ENCODE results near the gene CDV3. TPM values are rescaled to one million over a fixed set of nuclear protein-coding genes. Genes with fewer than 3 reads are reported as not detected.

Gene CDV3
- total RNA-seq, 1 experiment from 2014 or later = 173 TPM

GRCh38 chr3:133608388-133608787 lies 34.9 kb downstream of the CDV3 start:
- H2BK120ac ChIP-seq (ENCODE audit: low read depth, low read length, poor library complexity, severe bottlenecking) = no peak overlapping the region
- H2AFZ ChIP-seq (ENCODE audit: low read length) = no peak overlapping the region
- no peaks in the 10 kb centered on the region for H3K27me3 Mint-ChIP-seq (ENCODE audit: low read depth)
- no peaks in the 10 kb centered on the region for H3K4me1 ChIP-seq (ENCODE audit: insufficient read depth, low read length)
- H3K4me1 Mint-ChIP-seq = no peaks in the 10 kb centered on the region
- DNase-seq = no peak
- no peak overlapping the region for H3K4me2 ChIP-seq (ENCODE audit: insufficient read depth, insufficient read length, low read length)
- H4K8ac ChIP-seq (replicated peaks; ENCODE audit: insufficient read length, low read depth, low read length) = no peak overlapping the region
- H2BK15ac ChIP-seq (ENCODE audit: low read depth, low read length) = no peak overlapping the region
- no peaks in the 10 kb centered on the region for H3K23me2 ChIP-seq (ENCODE audit: insufficient read length, low read depth, low read length, poor library complexity, severe bottlenecking)
- no CpG with 5 or more reads among the region's 2 CpGs for WGBS (ENCODE audit: extremely low coverage, insufficient read length, low lambda C conversion rate)
- TF ChIP-seq CTCF (conservative IDR thresholded peaks at IDR 0.05) = no peak
- no peak overlapping the region for H3K27ac Mint-ChIP-seq
- H3K79me2 ChIP-seq (ENCODE audit: insufficient read depth, low read length) = no peaks in the 10 kb centered on the region
- no peaks in the 10 kb centered on the region for H3K27me3 ChIP-seq (ENCODE audit: insufficient read depth, low read length)
- H3K4me3 Mint-ChIP-seq = no peak overlapping the region
- no peak overlapping the region for H2BK5ac ChIP-seq (ENCODE audit: insufficient read length, low read length)
- no peak overlapping the region for H4K91ac ChIP-seq (ENCODE audit: insufficient read length, low read depth, low read length)
- no peaks in the 10 kb centered on the region for H3K9me3 ChIP-seq (ENCODE audit: control insufficient read depth, low read depth, low read length)
- no peaks in the 10 kb centered on the region for H3K79me1 ChIP-seq (ENCODE audit: insufficient read depth, low read depth, low read length, poor library complexity, severe bottlenecking)
- no peaks in the 10 kb centered on the region for H3K9me3 Mint-ChIP-seq
- no peak overlapping the region for H3K56ac ChIP-seq (ENCODE audit: insufficient read length, low read depth, low read length)
- H4K20me1 ChIP-seq (ENCODE audit: control insufficient read depth, insufficient read depth, insufficient read length) = no peaks in the 10 kb centered on the region
- no peak overlapping the region for H3K23ac ChIP-seq (ENCODE audit: insufficient read length, low read depth, low read length)
- H2BK20ac ChIP-seq (ENCODE audit: low read depth, low read length, poor library complexity, severe bottlenecking) = no peak overlapping the region
- peaks cover 17 to 64% (median 53%) of the 10 kb centered on the region in 3 experiments; a peak in 6 of 7 replicates for H3K36me3 Mint-ChIP-seq (ENCODE audit: insufficient read depth in 1 of 3, low read depth in 3 of 3)
- H3K9ac ChIP-seq (ENCODE audit: extremely low read depth, insufficient read length, low read length) = no peak overlapping the region
- H2AK5ac ChIP-seq (ENCODE audit: insufficient read length, low read length) = no peak overlapping the region
- no peak overlapping the region for H3K14ac ChIP-seq (ENCODE audit: insufficient read depth, low read length)
- H3K27ac ChIP-seq (ENCODE audit: insufficient read length, low read depth, low read length) = no peak overlapping the region
- H4K5ac ChIP-seq (ENCODE audit: insufficient read length, low read depth, low read length) = no peak overlapping the region
- H2BK12ac ChIP-seq (ENCODE audit: insufficient read length, low read depth, low read length) = no peak overlapping the region
- H3K18ac ChIP-seq (ENCODE audit: insufficient read length, low read depth, low read length) = no peak overlapping the region
- H3T11ph ChIP-seq (ENCODE audit: low read length) = no peak overlapping the region
- no peak overlapping the region for H3K4ac ChIP-seq (ENCODE audit: low read depth, low read length)

Measured in H9 (cell line).